Liver (tissue), 3 donors: Measurements from ENCODE around the gene PTTG2.

Experiments
- CTCF ChIP-seq: fragments of 150-350 bp; IDR thresholded peaks from 2 replicates; pipeline ENCODE4 v1.5.1; 2017; ENCODE audit warnings: improper control_type of control experiment, low read depth, low read length; ENCODE audit not compliant: missing input control
- SP1 ChIP-seq: IDR thresholded peaks from 2 replicates; pipeline ENCODE4 v1.6.1; 2018; ENCODE audit warnings: antibody characterized with exemption, mild to moderate bottlenecking
- donor health status: healthy.
- donor health status: healthy.

- TF ChIP-seq SP1 (no peak), CTCF (no peak)
These were observed 6.4 kb upstream of the PTTG2 start for GRCh38 chr4:37953620-37954293.
